Keratinocyte (primary cell): Measurements from ENCODE around the gene VSIG2. TPM values are rescaled to one million over a fixed set of nuclear protein-coding genes. Genes with fewer than 3 reads are reported as not detected.
A peak's percentile ranks its signal among the peaks of the same experiment; 100 is the strongest.

Experiments used
- DNase-seq: peaks from one replicate; pipeline ENCODE4 v3.0.0-alpha.2; 2011; ENCODE audit warnings: low read depth, missing footprints, low spot score
- FAIRE-seq: peaks from 2 replicates; lab custom pipeline; 2011; peaks lifted over from hg19 to GRCh38; lab: Jason Lieb, UNC
- H2AFZ ChIP-seq: 2 replicates; pipeline ENCODE4 v1.6.0; 2012; ENCODE audit warnings: low read length, control low read depth, inconsistent platforms; ENCODE audit not compliant: control insufficient read depth
- H3K27ac ChIP-seq: 2 replicates; pipeline ENCODE4 v1.5.1; 2011; ENCODE audit warnings: low read length; ENCODE audit not compliant: control insufficient read depth, insufficient read depth
- H3K27me3 ChIP-seq: 3 replicates; pipeline ENCODE4 v1.6.0; 2011; ENCODE audit warnings: low read length; ENCODE audit not compliant: control insufficient read depth, insufficient read depth; ENCODE audit errors: extremely low read depth
- H3K36me3 ChIP-seq, 2 experiments: 2 replicates in 1 of 2; 3 replicates in 1 of 2; pipeline ENCODE4 v1.5.1; 2011; ENCODE audit warnings: low read length in 2 of 2, mild to moderate bottlenecking in 1 of 2; ENCODE audit not compliant: control insufficient read depth in 2 of 2, insufficient read depth in 2 of 2; ENCODE audit errors: extremely low read depth in 1 of 2
- H3K4me1 ChIP-seq: 3 replicates; pipeline ENCODE4 v1.5.1; 2011; ENCODE audit warnings: low read length; ENCODE audit not compliant: control insufficient read depth, insufficient read depth; ENCODE audit errors: extremely low read depth
- H3K4me2 ChIP-seq: 3 replicates; pipeline ENCODE4 v1.6.0; 2011; ENCODE audit warnings: low read depth, low read length; ENCODE audit not compliant: control insufficient read depth, insufficient read depth; ENCODE audit errors: extremely low read depth
- H3K4me3 ChIP-seq, 3 experiments: fragments of 200-600 bp in 1 of 3; sonication (generic) in 1 of 3; 2 replicates in 2 of 3; 3 replicates in 1 of 3; pipeline ENCODE4 v1.5.1; 2011 to 2016; ENCODE audit warnings: low read length in 3 of 3, mild to moderate bottlenecking in 3 of 3, control low read depth in 2 of 3, inconsistent platforms in 1 of 3, low read depth in 1 of 3, mixed read lengths in 1 of 3, mixed run types in 1 of 3, moderate library complexity in 1 of 3; ENCODE audit not compliant: control insufficient read depth in 2 of 3, insufficient read depth in 2 of 3; ENCODE audit errors: extremely low read depth in 1 of 3
- H3K79me2 ChIP-seq: 2 replicates; pipeline ENCODE4 v1.6.0; 2012; ENCODE audit warnings: low read length; ENCODE audit not compliant: control insufficient read depth, insufficient read depth
- H3K9ac ChIP-seq: 3 replicates; pipeline ENCODE4 v1.6.0; 2011; ENCODE audit warnings: low read length; ENCODE audit not compliant: control insufficient read depth, insufficient read depth; ENCODE audit errors: extremely low read depth
- H3K9me1 ChIP-seq: 3 replicates; pipeline ENCODE4 v1.6.0; 2011; ENCODE audit warnings: low read length; ENCODE audit not compliant: control insufficient read depth, insufficient read depth; ENCODE audit errors: extremely low read depth
- H3K9me3 ChIP-seq: 2 replicates; pipeline ENCODE4 v1.5.1; 2012; ENCODE audit warnings: low read depth, low read length; ENCODE audit not compliant: control insufficient read depth
- H4K20me1 ChIP-seq: 3 replicates; pipeline ENCODE4 v1.6.0; 2011; ENCODE audit warnings: low read length; ENCODE audit not compliant: control insufficient read depth, insufficient read depth; ENCODE audit errors: extremely low read depth
- EZH2 ChIP-seq: IDR thresholded peaks from one replicate; pipeline ENCODE4 v1.6.1; 2012; ENCODE audit warnings: inconsistent platforms, mild to moderate bottlenecking, low read length, moderate library complexity
- dilution Hi-C: fragments of 300-500 bp; cut with MboI; formaldehyde crosslinking; loops from one replicate; pipeline ENCODE4 v1.7.0; 2020; ENCODE audit warnings: low sequenced_read_pairs; ENCODE audit not compliant: extremely low pct_ligation_motif_present
- polyA plus RNA-seq, 5 experiments: library from polyadenylated mRNA; depleted of rRNA in 3 of 5; stranded (reverse) in 3 of 5; stranded (forward) in 1 of 5; unstranded in 1 of 5; fragments of >200 nt; gene quantifications; 1 replicate in 1 of 5; 2 replicates in 3 of 5; 3 replicates in 1 of 5; pipeline versions ENCODE4 v1.2.1 to v1.2.3, GENCODE V29; 2011 to 2012; ENCODE audit warnings: missing spikeins in 2 of 5, low read depth in 1 of 5, low replicate concordance in 1 of 5
- TF ChIP-seq, protein P1 (sequence below), 3 experiments: IDR thresholded peaks in 1 of 3; conservative IDR thresholded peaks in 1 of 3; optimal IDR thresholded peaks in 1 of 3; 2 replicates in 2 of 3; 3 replicates in 1 of 3; pipeline versions ENCODE3 to v1.5.1; 2011; ENCODE audit warnings: low read length in 3 of 3, mild to moderate bottlenecking in 3 of 3, moderate library complexity in 2 of 3, control low read depth in 1 of 3, inconsistent platforms in 1 of 3; ENCODE audit not compliant: insufficient read depth in 2 of 3; ENCODE audit errors: extremely low read depth in 1 of 3

The VSIG2 gene
- polyA plus RNA-seq, 1 donor (not counting 4 experiments of a cell fraction or from before 2014, with no cell fraction given): not detected

DNA sequence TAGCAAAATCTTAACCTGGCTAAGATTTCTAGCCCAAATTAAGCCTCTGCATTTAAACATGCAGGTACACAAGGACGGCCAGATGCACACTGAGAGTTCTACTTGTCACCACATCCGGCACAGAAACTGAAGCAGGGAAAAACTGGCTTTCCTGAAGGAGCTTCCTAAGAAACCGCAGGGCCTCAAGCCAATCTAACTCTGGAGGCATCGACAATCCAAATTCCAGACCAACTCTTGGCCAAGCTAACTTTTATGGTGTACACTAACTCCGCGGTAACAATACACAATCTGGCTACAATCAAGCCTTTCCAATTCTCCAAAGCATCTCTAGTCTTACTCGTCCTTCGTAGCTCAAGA is 46.9 kb upstream of the VSIG2 start:
- TF ChIP-seq EZH2: no peak
- TF ChIP-seq, protein P1, sequence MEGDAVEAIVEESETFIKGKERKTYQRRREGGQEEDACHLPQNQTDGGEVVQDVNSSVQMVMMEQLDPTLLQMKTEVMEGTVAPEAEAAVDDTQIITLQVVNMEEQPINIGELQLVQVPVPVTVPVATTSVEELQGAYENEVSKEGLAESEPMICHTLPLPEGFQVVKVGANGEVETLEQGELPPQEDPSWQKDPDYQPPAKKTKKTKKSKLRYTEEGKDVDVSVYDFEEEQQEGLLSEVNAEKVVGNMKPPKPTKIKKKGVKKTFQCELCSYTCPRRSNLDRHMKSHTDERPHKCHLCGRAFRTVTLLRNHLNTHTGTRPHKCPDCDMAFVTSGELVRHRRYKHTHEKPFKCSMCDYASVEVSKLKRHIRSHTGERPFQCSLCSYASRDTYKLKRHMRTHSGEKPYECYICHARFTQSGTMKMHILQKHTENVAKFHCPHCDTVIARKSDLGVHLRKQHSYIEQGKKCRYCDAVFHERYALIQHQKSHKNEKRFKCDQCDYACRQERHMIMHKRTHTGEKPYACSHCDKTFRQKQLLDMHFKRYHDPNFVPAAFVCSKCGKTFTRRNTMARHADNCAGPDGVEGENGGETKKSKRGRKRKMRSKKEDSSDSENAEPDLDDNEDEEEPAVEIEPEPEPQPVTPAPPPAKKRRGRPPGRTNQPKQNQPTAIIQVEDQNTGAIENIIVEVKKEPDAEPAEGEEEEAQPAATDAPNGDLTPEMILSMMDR (optimal IDR thresholded peaks at IDR 0.05 in 1 of 3, IDR thresholded peaks at IDR 0.05 in 1 of 3, conservative IDR thresholded peaks at IDR 0.05 in 1 of 3; ENCODE audit: extremely low read depth in 1 of 3, insufficient read depth in 2 of 3, low read length in 3 of 3): no peak
- peak overlapping the region; percentile 99 for H3K4me2 ChIP-seq
- H3K9ac ChIP-seq: peak overlapping the region; percentile 76
- H3K36me3 ChIP-seq: no peaks in the 10 kb centered on the region
- DNase-seq (no peak), FAIRE-seq (no peak)
- dilution Hi-C loops: no loop called here
- peaks cover 46% of the 10 kb centered on the region for H3K79me2 ChIP-seq
- peaks cover 20% of the 10 kb centered on the region for H3K4me1 ChIP-seq
- H3K9me1 ChIP-seq: no peaks in the 10 kb centered on the region
- no peaks in the 10 kb centered on the region for H3K9me3 ChIP-seq
- peak overlapping the region; percentile 43 for H3K27ac ChIP-seq
- H4K20me1 ChIP-seq: peaks cover 2% of the 10 kb centered on the region
- H3K4me3 ChIP-seq: peak overlapping the region; percentile 83 to 85 (median 84)
- H3K27me3 ChIP-seq: no peaks in the 10 kb centered on the region
- peak overlapping the region; percentile 66 for H2AFZ ChIP-seq

DNA sequence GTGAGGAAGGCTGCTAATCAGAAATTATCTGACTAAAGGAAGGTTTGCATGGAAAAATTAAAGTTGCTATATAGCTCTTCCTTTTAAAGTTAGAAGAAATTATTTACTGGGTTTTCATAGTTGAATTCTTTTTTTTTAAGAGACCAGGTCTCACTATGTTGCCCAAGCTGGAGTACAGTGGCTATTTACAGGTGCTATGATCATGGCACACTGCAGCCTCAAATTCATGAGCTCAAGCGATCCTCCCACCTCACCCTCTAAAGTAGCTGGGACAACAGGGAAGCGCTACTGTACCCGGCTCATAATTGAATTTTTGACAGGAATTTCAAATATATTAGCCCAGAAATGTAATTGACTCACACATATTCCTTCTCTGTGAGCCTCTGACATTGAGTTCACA is 44.3 kb upstream of the VSIG2 start:
- peaks cover 20% of the 10 kb centered on the region for H3K4me1 ChIP-seq
- peaks cover 69% of the 10 kb centered on the region for H3K79me2 ChIP-seq
- H3K4me3 ChIP-seq: no peak overlapping the region
- no peaks in the 10 kb centered on the region for H3K27me3 ChIP-seq
- H3K36me3 ChIP-seq: no peaks in the 10 kb centered on the region
- no peak overlapping the region for H3K4me2 ChIP-seq
- TF ChIP-seq, protein P1 (optimal IDR thresholded peaks at IDR 0.05 in 1 of 3, IDR thresholded peaks at IDR 0.05 in 1 of 3, conservative IDR thresholded peaks at IDR 0.05 in 1 of 3; ENCODE audit: extremely low read depth in 1 of 3, insufficient read depth in 2 of 3, low read length in 3 of 3): no peak
- no peak for TF ChIP-seq EZH2
- DNase-seq (no peak), FAIRE-seq (no peak)
- H3K27ac ChIP-seq: no peak overlapping the region
- dilution Hi-C loops: no loop called here
- H3K9ac ChIP-seq: no peak overlapping the region
- no peaks in the 10 kb centered on the region for H3K9me3 ChIP-seq
- peaks cover 11% of the 10 kb centered on the region for H4K20me1 ChIP-seq
- H2AFZ ChIP-seq: no peak overlapping the region
- peaks cover under 1% of the 10 kb centered on the region for H3K9me1 ChIP-seq
